Coronary artery (tissue), 2 donors: ENCODE results near the gene FAM229B.

Experiments
- DNase-seq: peaks from one replicate; pipeline ENCODE4 v3.0.0-alpha.2; 2017; ENCODE audit warnings: low spot score
- H3K27ac ChIP-seq, 2 donors: fragments of 200-600 bp; sonication (generic); one replicate each; pipeline ENCODE4 v1.5.1; 2016 to 2019
- H3K4me3 ChIP-seq: fragments of 200-600 bp; sonication (generic); 2 replicates; pipeline ENCODE4 v1.5.1; 2016; ENCODE audit warnings: mild to moderate bottlenecking, moderate library complexity
- CTCF ChIP-seq: fragments of 200-600 bp; sonication (generic); IDR thresholded peaks from one replicate; pipeline ENCODE4 v1.5.1; 2019; ENCODE audit warnings: antibody characterized with exemption

The FAM229B gene

DNA sequence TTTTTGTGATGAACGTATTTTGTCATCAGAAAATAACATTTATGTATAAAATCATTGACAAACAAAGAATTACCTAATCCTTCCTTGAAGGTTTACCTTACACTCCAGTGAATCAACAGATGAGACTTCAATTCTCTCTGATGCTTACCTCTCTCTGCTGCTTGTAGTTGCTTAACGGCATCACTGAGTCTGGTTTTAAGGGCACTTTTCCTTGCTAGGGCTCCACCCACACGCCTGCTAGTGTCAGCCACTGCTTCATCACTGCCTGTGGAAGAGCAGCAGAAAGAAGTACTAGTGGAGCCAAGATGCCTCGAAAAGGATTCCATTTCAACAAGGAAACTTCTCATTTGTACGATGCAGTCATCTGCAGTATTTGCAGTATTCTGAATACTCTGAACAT lies 63.0 kb downstream of the FAM229B start:
- DNase-seq = no peak
- Histone ChIP-seq H3K27ac (no peak overlapping the region), H3K4me3 (no peak overlapping the region)
- no peak for TF ChIP-seq CTCF
